Measurements from ENCODE around the gene MRPL34. TPM values are rescaled to one million over a fixed set of nuclear protein-coding genes. Genes with fewer than 3 reads are reported as not detected.

MRPL34 gene
- total RNA-seq, 1 experiment from 2014 or later: 65.8 TPM

DNA sequence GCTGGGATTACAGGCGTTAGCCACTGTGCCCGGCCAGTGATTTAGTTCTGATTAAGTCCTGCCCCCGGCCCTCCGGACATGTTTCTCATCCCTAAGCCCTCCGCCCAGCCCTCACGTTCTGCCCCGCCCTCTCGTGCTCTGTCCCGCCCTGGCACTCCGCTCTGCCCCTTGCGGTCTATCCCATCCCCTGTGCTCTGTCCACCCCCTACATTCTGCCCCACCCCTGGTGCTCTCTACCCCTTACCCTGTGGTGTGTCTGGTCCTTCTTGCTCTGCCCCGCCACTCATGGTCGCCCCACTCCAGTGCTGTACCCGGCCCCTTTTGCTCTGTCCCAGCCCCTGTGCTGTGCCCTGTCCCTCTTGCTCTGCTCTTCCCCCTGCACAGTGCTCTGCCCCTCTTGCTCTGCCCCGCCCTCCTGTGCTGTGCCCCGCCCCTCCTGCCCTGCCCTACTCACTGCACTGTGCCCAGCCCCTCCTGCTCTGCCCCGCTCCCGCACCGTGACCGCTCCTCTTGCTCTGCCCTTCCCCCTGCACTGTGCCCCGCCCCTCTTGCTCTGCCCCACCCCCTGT lies 34.7 kb downstream of the MRPL34 start:
- peak; percentile 56 for DNase-seq (ENCODE audit: unreplicated experiment)

GRCh38 chr19:17340871-17341357 lies 35.2 kb downstream of the MRPL34 start:
- no peak for TF ChIP-seq CTCF (IDR thresholded peaks at IDR 0.05; ENCODE audit: unreplicated experiment)
- peak overlapping the region; percentile 54 for H3K27ac Mint-ChIP-seq (ENCODE audit: low read depth, unreplicated experiment)
- intact Hi-C loops (cut with micrococcal nuclease): no loop called here
- peaks cover 26% of the 10 kb centered on the region for H3K36me3 Mint-ChIP-seq (ENCODE audit: insufficient read depth, unreplicated experiment)
- no peaks in the 10 kb centered on the region for H3K9me3 Mint-ChIP-seq (ENCODE audit: unreplicated experiment)
- no peaks in the 10 kb centered on the region for H3K27me3 Mint-ChIP-seq (ENCODE audit: insufficient read depth, unreplicated experiment)
- DNase-seq (ENCODE audit: unreplicated experiment): no peak
- no TSS peak for BruUV-seq (replicated peaks)
- H3K4me3 Mint-ChIP-seq (ENCODE audit: unreplicated experiment): no peak overlapping the region
- CTCF ChIA-PET: interaction anchor here (2.4 kb wide), 1 partner anchor 46 kb away, joined by 15 read pairs; no protein-coding TSS in a partner anchor
- H3K4me1 Mint-ChIP-seq (ENCODE audit: insufficient read depth, unreplicated experiment): peaks cover 1% of the 10 kb centered on the region
- POLR2A ChIA-PET: no interaction called here

More for the DNA sequence above, 34.7 kb downstream of the MRPL34 start:
- no TSS peak for BruUV-seq (replicated peaks)
- Mint-ChIP-seq H3K27me3 (ENCODE audit: insufficient read depth, unreplicated experiment) (no peaks in the 10 kb centered on the region), H3K4me1 (ENCODE audit: insufficient read depth, unreplicated experiment) (no peaks in the 10 kb centered on the region), H3K4me3 (ENCODE audit: unreplicated experiment) (no peak overlapping the region), H3K9me3 (ENCODE audit: unreplicated experiment) (no peaks in the 10 kb centered on the region), H3K27ac (ENCODE audit: low read depth, unreplicated experiment) (peak overlapping the region; percentile 54), H3K36me3 (ENCODE audit: insufficient read depth, unreplicated experiment) (peaks cover 26% of the 10 kb centered on the region)
- ChIA-PET POLR2A (no interaction called here), CTCF (interaction anchor here (0.9 kb wide), 1 partner anchor 45 kb away, joined by 3 read pairs; no protein-coding TSS in a partner anchor)
- intact Hi-C loops (cut with micrococcal nuclease): no loop called here
- no peak for TF ChIP-seq CTCF (IDR thresholded peaks at IDR 0.05; ENCODE audit: unreplicated experiment)

DNA sequence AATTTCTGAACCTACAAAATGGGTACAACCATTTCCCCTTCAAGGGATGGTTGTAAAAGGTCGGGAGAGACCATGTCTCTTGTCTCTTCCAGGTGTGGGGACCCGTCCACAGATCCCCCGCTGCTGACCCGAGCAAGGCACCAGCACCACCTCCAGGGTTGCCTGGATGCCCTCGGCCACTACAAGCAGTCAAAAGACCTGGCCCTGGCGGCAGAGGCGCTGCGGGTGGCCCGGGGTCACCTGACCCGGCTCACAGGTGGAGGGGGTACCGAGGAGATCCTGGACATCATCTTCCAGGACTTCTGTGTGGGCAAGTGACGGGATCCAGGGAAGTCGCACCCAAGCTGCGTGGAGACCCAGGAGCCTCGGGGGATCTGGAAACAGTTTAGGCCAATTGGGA lies 35.7 kb downstream of the MRPL34 start:
- H3K4me1 Mint-ChIP-seq (ENCODE audit: insufficient read depth, unreplicated experiment): peaks cover 6% of the 10 kb centered on the region
- H3K4me3 Mint-ChIP-seq (ENCODE audit: unreplicated experiment): no peak overlapping the region
- no peak overlapping the region for H3K27ac Mint-ChIP-seq (ENCODE audit: low read depth, unreplicated experiment)
- no TSS peak for BruUV-seq (replicated peaks)
- POLR2A ChIA-PET: no interaction called here
- H3K36me3 Mint-ChIP-seq (ENCODE audit: insufficient read depth, unreplicated experiment): peaks cover 26% of the 10 kb centered on the region
- CTCF ChIA-PET: interaction anchor here (2.4 kb wide), 1 partner anchor 45 kb away, joined by 15 read pairs; no protein-coding TSS in a partner anchor
- DNase-seq (ENCODE audit: unreplicated experiment): no peak
- no peaks in the 10 kb centered on the region for H3K9me3 Mint-ChIP-seq (ENCODE audit: unreplicated experiment)
- no peaks in the 10 kb centered on the region for H3K27me3 Mint-ChIP-seq (ENCODE audit: insufficient read depth, unreplicated experiment)
- intact Hi-C loops (cut with micrococcal nuclease): no loop called here
- no peak for TF ChIP-seq CTCF (IDR thresholded peaks at IDR 0.05; ENCODE audit: unreplicated experiment)

GRCh38 chr19:17341845-17342244 lies 36.2 kb downstream of the MRPL34 start:
- Mint-ChIP-seq H3K4me1 (ENCODE audit: insufficient read depth, unreplicated experiment) (peaks cover 6% of the 10 kb centered on the region), H3K27me3 (ENCODE audit: insufficient read depth, unreplicated experiment) (no peaks in the 10 kb centered on the region), H3K36me3 (ENCODE audit: insufficient read depth, unreplicated experiment) (peaks cover 22% of the 10 kb centered on the region), H3K27ac (ENCODE audit: low read depth, unreplicated experiment) (no peak overlapping the region), H3K4me3 (ENCODE audit: unreplicated experiment) (no peak overlapping the region), H3K9me3 (ENCODE audit: unreplicated experiment) (no peaks in the 10 kb centered on the region)
- no peak for DNase-seq (ENCODE audit: unreplicated experiment)
- no peak for TF ChIP-seq CTCF (IDR thresholded peaks at IDR 0.05; ENCODE audit: unreplicated experiment)
- ChIA-PET POLR2A (interaction anchor here (0.7 kb wide), 1 partner anchor 510 kb away, joined by 3 read pairs; no protein-coding TSS in a partner anchor), CTCF (interaction anchor here (1.1 to 2.4 kb wide), 2 partner anchors 45 to 47 kb away, joined by 3 to 15 read pairs; no protein-coding TSS in a partner anchor)
- intact Hi-C loops (cut with micrococcal nuclease): no loop called here
- no TSS peak for BruUV-seq (replicated peaks)
